Esophagus muscularis mucosa (tissue), 4 donors: Measurements from ENCODE around the gene SLC39A8. TPM values are rescaled to one million over a fixed set of nuclear protein-coding genes. Genes with fewer than 3 reads are reported as not detected.

ENCODE experiments used
- DNase-seq: peaks from one replicate; pipeline ENCODE4 v3.0.0-alpha.2; 2017; ENCODE audit errors: extremely low spot score
- H3K27ac ChIP-seq, 4 donors: fragments of 200-600 bp; sonication (generic); replicated peaks in 1 of 4; 1 replicate in 3 of 4; 2 replicates in 1 of 4; pipeline ENCODE4 v1.5.1; 2016 to 2019; ENCODE audit warnings: mild to moderate bottlenecking in 1 of 4
- H3K27me3 ChIP-seq, 4 donors: fragments of 200-600 bp; sonication (generic); one replicate each; pipeline versions ENCODE4 v1.5.1 to v1.6.0; 2016 to 2019
- H3K36me3 ChIP-seq, 4 donors: fragments of 200-600 bp; sonication (generic); one replicate each; pipeline ENCODE4 v1.5.1; 2016 to 2019
- H3K4me1 ChIP-seq, 4 donors: fragments of 200-600 bp; sonication (generic); one replicate each; pipeline ENCODE4 v1.5.1; 2016 to 2019
- H3K4me3 ChIP-seq, 4 donors: fragments of 200-600 bp; sonication (generic); 1 replicate in 2 of 4; 2 replicates in 2 of 4; pipeline ENCODE4 v1.5.1; 2016 to 2019; ENCODE audit warnings: mild to moderate bottlenecking in 4 of 4, moderate library complexity in 1 of 4
- H3K9me3 ChIP-seq, 4 donors: fragments of 200-600 bp; sonication (generic); 1 replicate in 3 of 4; 2 replicates in 1 of 4; pipeline ENCODE4 v1.5.1; 2016 to 2019
- EP300 ChIP-seq: sonication (generic); formaldehyde crosslinking; IDR thresholded peaks from one replicate; pipeline ENCODE4 v1.6.1; 2017; ENCODE audit warnings: antibody characterized with exemption
- POLR2A ChIP-seq: fragments of 450-650 bp; IDR thresholded peaks from one replicate; pipeline ENCODE4 v1.6.1; 2017; ENCODE audit warnings: antibody characterized with exemption, moderate library complexity, mild to moderate bottlenecking, low read depth
- POLR2AphosphoS5 ChIP-seq, 2 donors: sonication (generic); formaldehyde crosslinking; IDR thresholded peaks; one replicate each; pipeline ENCODE4 v1.6.1; 2017; ENCODE audit warnings: antibody characterized with exemption in 2 of 2
- WGBS: methylation state at CpG from one replicate; pipeline ENCODE4 v1.1.5; 2018; 5-methylcytosine and 5-hydroxymethylcytosine counted together
- intact Hi-C: fragments of 100-400 bp; cut with DNase I; formaldehyde crosslinking; loops from one replicate; pipeline ENCODE4 v1.15.1; 2023
- total RNA-seq, 4 donors: library from RNA; depleted of rRNA; stranded (reverse); fragments of >200 nt; gene quantifications; one replicate each; pipeline versions ENCODE4 v1.1.0 to v1.2.1, GENCODE V29; 2016
- TF ChIP-seq, protein P1 (sequence below), 3 experiments: fragments of 200-600 bp in 2 of 3; fragments of 450-650 bp in 1 of 3; sonication (generic) in 2 of 3; IDR thresholded peaks; one replicate each; pipeline ENCODE4 v1.5.1; 2017 to 2019; ENCODE audit warnings: antibody characterized with exemption in 3 of 3, mild to moderate bottlenecking in 2 of 3, moderate library complexity in 1 of 3

Gene SLC39A8
- total RNA-seq, 4 donors from 2014 or later: 4.0 to 6.6 (median 6.0) TPM

DNA sequence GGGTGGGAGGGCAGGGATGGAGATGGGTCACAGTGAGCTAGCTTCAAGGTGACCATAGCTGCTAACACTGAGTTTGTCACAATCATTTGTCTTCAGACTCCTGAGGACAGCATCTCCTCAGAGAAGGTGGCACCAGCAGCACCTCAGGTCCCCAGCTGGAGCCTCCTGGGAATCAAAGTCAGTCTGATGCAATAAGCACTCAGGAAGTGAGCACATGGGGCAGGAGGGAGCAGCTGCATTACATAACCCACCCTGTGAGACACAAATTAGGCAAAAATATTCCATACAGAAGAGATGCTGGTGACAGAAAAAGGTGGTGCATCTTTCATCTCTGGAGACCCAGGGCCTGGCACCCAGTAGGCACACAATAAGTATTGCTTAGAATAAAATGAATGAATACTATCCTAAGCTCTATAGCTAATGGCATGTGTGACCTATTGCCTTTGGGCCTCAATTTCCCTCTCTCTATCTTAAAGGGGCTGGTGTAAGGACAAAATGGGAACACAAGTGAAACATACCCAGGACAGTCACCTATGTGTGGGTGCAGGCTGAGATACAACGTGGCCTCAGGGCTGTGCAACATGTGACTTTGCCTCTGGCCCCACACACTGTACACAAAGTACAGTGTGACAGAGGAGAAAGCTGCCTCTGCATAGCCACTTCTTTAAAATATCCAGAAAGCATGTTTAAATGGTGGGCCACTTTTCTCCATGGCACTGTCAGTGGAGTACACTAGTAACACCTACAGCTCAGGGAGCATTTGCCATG, 37.1 kb downstream of the SLC39A8 start:
- no peak for TF ChIP-seq POLR2A
- TF ChIP-seq EP300: no peak
- TF ChIP-seq, protein P1, sequence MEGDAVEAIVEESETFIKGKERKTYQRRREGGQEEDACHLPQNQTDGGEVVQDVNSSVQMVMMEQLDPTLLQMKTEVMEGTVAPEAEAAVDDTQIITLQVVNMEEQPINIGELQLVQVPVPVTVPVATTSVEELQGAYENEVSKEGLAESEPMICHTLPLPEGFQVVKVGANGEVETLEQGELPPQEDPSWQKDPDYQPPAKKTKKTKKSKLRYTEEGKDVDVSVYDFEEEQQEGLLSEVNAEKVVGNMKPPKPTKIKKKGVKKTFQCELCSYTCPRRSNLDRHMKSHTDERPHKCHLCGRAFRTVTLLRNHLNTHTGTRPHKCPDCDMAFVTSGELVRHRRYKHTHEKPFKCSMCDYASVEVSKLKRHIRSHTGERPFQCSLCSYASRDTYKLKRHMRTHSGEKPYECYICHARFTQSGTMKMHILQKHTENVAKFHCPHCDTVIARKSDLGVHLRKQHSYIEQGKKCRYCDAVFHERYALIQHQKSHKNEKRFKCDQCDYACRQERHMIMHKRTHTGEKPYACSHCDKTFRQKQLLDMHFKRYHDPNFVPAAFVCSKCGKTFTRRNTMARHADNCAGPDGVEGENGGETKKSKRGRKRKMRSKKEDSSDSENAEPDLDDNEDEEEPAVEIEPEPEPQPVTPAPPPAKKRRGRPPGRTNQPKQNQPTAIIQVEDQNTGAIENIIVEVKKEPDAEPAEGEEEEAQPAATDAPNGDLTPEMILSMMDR (IDR thresholded peaks at IDR 0.05): no peak
- no peak for TF ChIP-seq POLR2AphosphoS5 (IDR thresholded peaks at IDR 0.05)
- Histone ChIP-seq H3K4me1 (no peaks in the 10 kb centered on the region), H3K9me3 (no peaks in the 10 kb centered on the region), H3K4me3 (no peak overlapping the region), H3K27me3 (no peaks in the 10 kb centered on the region), H3K27ac (no peak overlapping the region), H3K36me3 (no peaks in the 10 kb centered on the region)
- intact Hi-C loops: no loop called here
- WGBS: 50% methylated on average over 1 of the region's 1 CpG
- no peak for DNase-seq

DNA sequence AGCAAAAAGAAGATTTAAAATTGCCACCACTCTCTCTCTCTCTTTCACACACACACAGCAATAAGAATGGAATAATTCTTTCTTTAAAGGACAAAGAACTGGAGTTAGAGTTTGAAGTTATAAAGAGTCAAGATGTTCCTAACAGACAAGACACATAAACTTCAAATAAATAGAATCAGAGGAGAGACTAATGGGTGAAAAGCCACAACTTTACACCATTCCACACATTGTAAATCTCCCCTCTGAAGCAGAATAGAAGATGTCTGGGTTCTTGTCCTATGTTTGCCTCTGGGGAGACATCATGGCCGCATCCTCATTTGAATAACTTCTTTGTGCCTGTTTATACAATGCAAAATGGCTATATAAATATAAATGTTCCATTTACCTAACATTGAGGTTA, 39.6 kb downstream of the SLC39A8 start:
- Histone ChIP-seq H3K36me3 (no peaks in the 10 kb centered on the region), H3K4me1 (no peaks in the 10 kb centered on the region), H3K9me3 (no peaks in the 10 kb centered on the region), H3K27ac (no peak overlapping the region), H3K27me3 (no peaks in the 10 kb centered on the region), H3K4me3 (no peak overlapping the region)
- no peak for DNase-seq
- intact Hi-C loops: no loop called here
- WGBS: 97% methylated on average over 1 of the region's 1 CpG
- TF ChIP-seq, protein P1 (IDR thresholded peaks at IDR 0.05): no peak
- TF ChIP-seq POLR2A (no peak), POLR2AphosphoS5 (IDR thresholded peaks at IDR 0.05) (no peak), EP300 (no peak)

DNA sequence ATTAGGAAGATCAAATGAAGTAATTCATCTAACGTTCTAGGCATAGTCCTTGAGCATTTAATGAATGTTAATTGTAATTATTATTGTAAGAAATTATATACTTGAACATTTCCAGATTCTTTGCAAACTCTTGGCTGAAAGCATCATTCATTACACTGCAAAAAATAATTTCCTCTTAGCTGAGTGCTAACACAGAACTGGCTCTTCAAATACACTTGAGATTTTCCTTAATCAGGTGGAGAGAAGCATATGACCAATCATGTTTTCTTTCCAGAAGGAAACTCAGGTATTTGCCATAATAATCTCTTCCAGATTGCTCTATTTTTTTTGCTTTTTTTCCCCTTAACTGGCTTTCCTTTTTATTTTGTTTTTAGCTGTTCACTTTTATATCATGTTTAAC, 42.5 kb downstream of the SLC39A8 start:
- H3K4me3 ChIP-seq: no peak overlapping the region
- no peak overlapping the region for H3K27ac ChIP-seq
- H3K9me3 ChIP-seq: no peaks in the 10 kb centered on the region
- peaks cover 0 to 10% (median 4%) of the 10 kb centered on the region in 4 donors for H3K4me1 ChIP-seq
- no peak for DNase-seq
- WGBS: 61% methylated on average over 1 of the region's 1 CpG
- no peaks in the 10 kb centered on the region for H3K36me3 ChIP-seq
- H3K27me3 ChIP-seq: no peaks in the 10 kb centered on the region
- TF ChIP-seq POLR2AphosphoS5 (IDR thresholded peaks at IDR 0.05): no peak
- TF ChIP-seq, protein P1 (IDR thresholded peaks at IDR 0.05): no peak
- TF ChIP-seq POLR2A: no peak
- TF ChIP-seq EP300: no peak
- intact Hi-C loops: no loop called here

DNA sequence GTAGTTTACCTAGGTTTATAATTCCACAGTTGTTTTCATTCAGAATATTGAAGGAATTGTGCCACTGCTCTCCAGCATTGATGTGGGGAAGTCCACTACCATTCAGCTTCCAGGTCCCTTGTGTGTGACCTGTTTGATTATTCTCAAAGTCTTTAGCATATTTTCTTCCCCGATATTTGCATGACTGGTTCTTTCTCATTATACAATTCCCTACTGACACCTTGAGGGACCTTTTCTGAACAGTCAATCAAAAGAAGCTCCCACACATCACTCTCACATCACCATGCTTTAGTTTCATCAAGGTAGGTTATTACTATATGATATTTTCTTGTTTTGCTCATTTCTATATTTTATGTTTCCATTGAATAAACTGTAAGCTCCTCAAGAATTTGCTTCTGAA, 44.1 kb downstream of the SLC39A8 start:
- intact Hi-C loops: no loop called here
- H3K27me3 ChIP-seq: no peaks in the 10 kb centered on the region
- H3K9me3 ChIP-seq: no peaks in the 10 kb centered on the region
- TF ChIP-seq POLR2AphosphoS5 (IDR thresholded peaks at IDR 0.05): no peak
- no peak for TF ChIP-seq EP300
- TF ChIP-seq POLR2A: no peak
- TF ChIP-seq, protein P1 (IDR thresholded peaks at IDR 0.05): no peak
- H3K4me3 ChIP-seq: no peak overlapping the region
- no peak overlapping the region for H3K27ac ChIP-seq
- peaks cover 0 to 10% (median 4%) of the 10 kb centered on the region in 4 donors for H3K4me1 ChIP-seq
- 81% methylated on average over 1 of the region's 1 CpG for WGBS
- H3K36me3 ChIP-seq: no peaks in the 10 kb centered on the region
- no peak for DNase-seq
